K562 (cell line): ENCODE results near the gene LOXHD1. TPM values are rescaled to one million over a fixed set of nuclear protein-coding genes. Genes with fewer than 3 reads are reported as not detected.

Source experiments
- ATAC-seq: fragments of 200-7000 bp; cut with Tn5 transposase; 3 replicates; pipeline ENCODE4 v1.9.1; 2020; ENCODE audit warnings: moderate library complexity
- BruUV-seq: library from RNA; stranded (reverse); fragments of 400-500 nt; replicated peaks from 2 replicates; lab custom pipeline; 2021; lab: Mats Ljungman, UMichigan
- CTCF ChIA-PET: fragments of 300-600 bp; formaldehyde crosslinking; extraction: SDS; loops from one replicate; lab custom pipeline; 2021; ENCODE audit warnings: low intra/inter-chr PET ratio; lab: Yijun Ruan, JAX
- POLR2A ChIA-PET: fragments of 300-600, 350-650 bp; sonication (Branson Sonifier 250); formaldehyde crosslinking; extraction: SDS; loops from one replicate; lab custom pipeline; 2021; ENCODE audit warnings: antibody characterized with exemption, inconsistent platforms; lab: Yijun Ruan, JAX
- DNase-seq, 4 experiments: peaks; one replicate each; pipeline versions ENCODE4 v3.0.0 to v3.0.0-alpha.2; 2011 to 2018; ENCODE audit warnings: low spot score in 3 of 4, mixed read lengths in 3 of 4; ENCODE audit errors: extremely low read depth in 1 of 4
- FAIRE-seq: peaks from 2 replicates; lab custom pipeline; 2011; peaks lifted over from hg19 to GRCh38; lab: Jason Lieb, UNC
- H2AFZ ChIP-seq: 2 replicates; pipeline ENCODE4 v1.6.0; 2011; ENCODE audit warnings: low read depth, low read length, control low read depth, inconsistent platforms
- H3K27ac ChIP-seq: fragments of 200-600 bp; 3 replicates; pipeline ENCODE4 v1.8.0; 2011; ENCODE audit warnings: low read depth, mild to moderate bottlenecking, control low read depth, inconsistent platforms, low read length, moderate library complexity, mixed read lengths; ENCODE audit errors: extremely low read depth
- H3K27me3 ChIP-seq, 2 experiments: fragments of 300-600 bp in 1 of 2; 2 replicates in 1 of 2; 3 replicates in 1 of 2; pipeline versions ENCODE4 v1.6.0 to v1.8.0; 2011; ENCODE audit warnings: inconsistent platforms in 2 of 2, low read length in 2 of 2, mild to moderate bottlenecking in 1 of 2, mixed read lengths in 1 of 2, moderate library complexity in 1 of 2; ENCODE audit not compliant: control insufficient read depth in 2 of 2, insufficient read depth in 2 of 2
- H3K36me3 ChIP-seq: fragments of 300-600 bp; 3 replicates; pipeline ENCODE4 v1.8.0; 2011; ENCODE audit warnings: mild to moderate bottlenecking, low read length, inconsistent platforms; ENCODE audit not compliant: control insufficient read depth, insufficient read depth
- H3K4me1 ChIP-seq, 2 experiments: fragments of 200-600 bp in 1 of 2; replicated peaks in 1 of 2; 2 replicates in 1 of 2; 3 replicates in 1 of 2; pipeline versions ENCODE4 v1.5.1 to v1.8.0; 2011; ENCODE audit warnings: inconsistent platforms in 2 of 2, low read length in 2 of 2, mild to moderate bottlenecking in 1 of 2, mixed read lengths in 1 of 2, moderate library complexity in 1 of 2; ENCODE audit not compliant: control insufficient read depth in 2 of 2, insufficient read depth in 2 of 2
- H3K4me2 ChIP-seq: 2 replicates; pipeline ENCODE4 v1.6.1; 2011; ENCODE audit warnings: low read length, control low read depth, inconsistent platforms, mixed read lengths; ENCODE audit not compliant: insufficient read depth
- H3K4me3 ChIP-seq: fragments of 200-600 bp; sonication (generic), shearing (Covaris generic); 2 replicates; pipeline ENCODE4 v1.5.1; 2016; ENCODE audit warnings: control low read depth, inconsistent platforms
- H3K79me2 ChIP-seq: fragments of 200-600 bp; 3 replicates; pipeline ENCODE4 v1.8.0; 2011; ENCODE audit warnings: low read length, inconsistent platforms; ENCODE audit not compliant: control insufficient read depth, insufficient read depth
- H3K9ac ChIP-seq, 2 experiments: 2 replicates each; pipeline versions ENCODE4 v1.6.0 to v1.6.1; 2011; ENCODE audit warnings: low read depth in 2 of 2, low read length in 2 of 2, control low read depth in 1 of 2, inconsistent platforms in 1 of 2, mild to moderate bottlenecking in 1 of 2, mixed read lengths in 1 of 2; ENCODE audit not compliant: insufficient read depth in 1 of 2
- H3K9me1 ChIP-seq: one replicate; pipeline ENCODE4 v1.6.0; 2011; ENCODE audit warnings: inconsistent platforms, mild to moderate bottlenecking, low read length, moderate library complexity; ENCODE audit not compliant: control insufficient read depth, insufficient read depth
- H3K9me3 ChIP-seq: replicated peaks from 2 replicates; pipeline ENCODE4 v1.5.1; 2011; ENCODE audit warnings: low read depth, low read length, inconsistent platforms; ENCODE audit not compliant: control insufficient read depth, insufficient read depth
- H4K20me1 ChIP-seq: replicated peaks from 2 replicates; pipeline ENCODE4 v1.6.1; 2011; ENCODE audit warnings: low read length, inconsistent platforms, mixed read lengths; ENCODE audit not compliant: control insufficient read depth, insufficient read depth
- CEBPB ChIP-seq: fragments of 450-650 bp; IDR thresholded peaks from 2 replicates; pipeline ENCODE4 v1.6.1; 2016; ENCODE audit warnings: missing genetic modification characterization, missing compliant biosample characterization
- CEBPG ChIP-seq, 3 experiments: fragments of 200-800 bp in 1 of 3; sonication (Bioruptor generic) in 1 of 3; sonication (generic) in 1 of 3; formaldehyde crosslinking in 1 of 3; IDR thresholded peaks in 2 of 3; conservative IDR thresholded peaks in 1 of 3; 2 replicates each; pipeline versions ENCODE4 v1.6.1 to v1.8.0; 2016 to 2022; ENCODE audit warnings: missing compliant biosample characterization in 2 of 3, missing genetic modification characterization in 2 of 3, mild to moderate bottlenecking in 1 of 3, missing genetic modification reagents in 1 of 3
- EGR1 ChIP-seq: fragments of 450-650 bp; conservative IDR thresholded peaks from 2 replicates; pipeline ENCODE4 v1.6.1; 2017; ENCODE audit warnings: mild to moderate bottlenecking
- NFIC ChIP-seq: fragments of 450-650 bp; IDR thresholded peaks from 2 replicates; pipeline ENCODE4 v1.6.1; 2017; ENCODE audit warnings: mild to moderate bottlenecking, inconsistent platforms
- NFYB ChIP-seq: IDR thresholded peaks from 2 replicates; pipeline ENCODE4 v1.6.1; 2011; ENCODE audit warnings: mild to moderate bottlenecking, moderate library complexity; ENCODE audit not compliant: insufficient read length; ENCODE audit errors: extremely low read depth
- SPI1 ChIP-seq: IDR thresholded peaks from 2 replicates; pipeline ENCODE4 v1.6.1; 2011; ENCODE audit warnings: low read depth, low read length, control low read depth, borderline replicate concordance
- ZNF23 ChIP-seq: fragments of 250-450 bp; sonication (Bioruptor Pico); IDR thresholded peaks from 2 replicates; pipeline ENCODE4 v1.4.0; 2020; ENCODE audit warnings: mild to moderate bottlenecking
- ZNF766 ChIP-seq: fragments of 200-800 bp; sonication (Bioruptor generic); conservative IDR thresholded peaks from 2 replicates; pipeline ENCODE4 v1.6.1; 2016; ENCODE audit warnings: missing genetic modification characterization, missing compliant biosample characterization
- WGBS: fragments of 100-300 bp; shearing (Covaris generic); methylation state at CpG from one replicate; pipeline ENCODE4 v1.1.6; 2016; ENCODE audit warnings: low coverage, mixed read lengths; ENCODE audit not compliant: insufficient coverage; ENCODE audit errors: missing lambda C conversion rate; 5-methylcytosine and 5-hydroxymethylcytosine counted together
- in situ Hi-C: fragments of 300-500 bp; cut with MboI; formaldehyde crosslinking; loops from 4 replicates; pipeline ENCODE4 v1.15.0; 2018; ENCODE audit warnings: inconsistent platforms, mixed read lengths
- intact Hi-C: fragments of 100-400 bp; cut with micrococcal nuclease; formaldehyde crosslinking; loops from 2 replicates; pipeline ENCODE4 v1.14.2; 2022
- polyA plus RNA-seq, 8 experiments: library from polyadenylated mRNA; depleted of rRNA in 4 of 8; stranded (reverse) in 5 of 8; unstranded in 3 of 8; fragments of >200 nt; fragmentation: Nextera tagmentation in 2 of 8; fragmentation: Illumina TruSeq in 1 of 8; extraction: Ambion mirVana in 2 of 8; extraction: Trizol in 1 of 8; gene quantifications; 2 replicates each; pipeline versions ENCODE4 v1.2.1 to v1.2.3, GENCODE V29; 2011 to 2014; ENCODE audit warnings: inconsistent platforms in 1 of 8, missing spikeins in 1 of 8
- total RNA-seq, 7 experiments: library from RNA; depleted of rRNA in 6 of 7; stranded (reverse); fragments of >200 nt in 6 of 7; fragmentation: Illumina TruSeq in 2 of 7; extraction: Trizol in 2 of 7; gene quantifications; 2 replicates each; pipeline versions ENCODE4 v1.2.1 to v1.2.3, GENCODE V29; 2011 to 2021; ENCODE audit warnings: low replicate concordance in 1 of 7

The LOXHD1 gene
- total and polyA plus RNA-seq, 9 of the 15 experiments (the other 6 are each of a cell fraction or from before 2014, with no cell fraction given) = not detected

DNA sequence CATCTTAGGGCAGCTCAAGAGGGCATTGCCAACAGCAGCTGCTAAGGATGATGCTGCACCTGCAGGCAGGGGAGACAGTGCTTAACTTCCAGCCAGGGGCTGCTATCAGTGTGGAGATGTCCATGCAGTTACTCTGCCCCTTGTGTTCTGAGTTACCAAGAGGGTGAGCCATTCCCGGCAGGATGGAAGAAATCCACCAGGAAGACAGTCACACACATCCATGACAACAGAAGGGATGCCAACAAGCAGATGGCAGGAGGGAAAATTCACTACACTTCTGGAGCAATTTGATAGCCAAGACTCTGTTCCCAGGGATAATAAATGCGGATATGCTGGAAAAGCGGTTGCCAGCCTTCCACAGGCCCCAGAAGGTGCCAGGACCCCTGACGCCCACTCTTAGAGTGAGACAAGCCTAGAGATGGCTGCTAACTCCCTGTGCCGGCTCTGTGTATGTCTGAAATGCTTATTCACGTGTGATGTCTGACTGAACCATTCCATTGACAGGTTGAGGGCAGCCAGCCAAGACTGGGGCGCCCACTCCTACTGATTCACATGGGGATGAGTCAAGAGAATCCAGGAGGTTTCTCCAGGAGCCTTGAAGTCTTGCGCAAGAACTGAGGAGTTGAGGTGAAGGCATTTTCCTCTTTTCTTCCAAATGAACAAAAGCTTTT, 24.5 kb downstream of the LOXHD1 start:
- no peaks in the 10 kb centered on the region for H3K9me3 ChIP-seq
- H3K27me3 ChIP-seq = no peaks in the 10 kb centered on the region; a peak in 2 of 5 replicates
- no peak overlapping the region for H3K4me2 ChIP-seq
- H3K9ac ChIP-seq = no peak overlapping the region
- H3K36me3 ChIP-seq = no peaks in the 10 kb centered on the region
- FAIRE-seq = no peak
- no TSS peak for BruUV-seq
- no peaks in the 10 kb centered on the region for H3K79me2 ChIP-seq
- no peak overlapping the region for H3K4me3 ChIP-seq
- in situ Hi-C loops = no loop called here
- H2AFZ ChIP-seq = no peak overlapping the region
- ChIA-PET POLR2A (no interaction called here), CTCF (no interaction called here)
- no peaks in the 10 kb centered on the region for H4K20me1 ChIP-seq
- intact Hi-C loops = no loop called here
- 5% methylated on average over 7 of the region's 8 CpGs for WGBS
- H3K4me1 ChIP-seq = no peaks in the 10 kb centered on the region
- no peaks in the 10 kb centered on the region for H3K9me1 ChIP-seq
- no peak overlapping the region for H3K27ac ChIP-seq
- TF ChIP-seq ZNF23 (CRISPR knock-in tag) (no peak), CEBPG (CRISPR knock-in tag; IDR thresholded peaks at IDR 0.05) (no peak), CEBPG (tag; conservative IDR thresholded peaks at IDR 0.05 in 1 of 2, IDR thresholded peaks at IDR 0.05 in 1 of 2) (peak; percentile 83 to 92), EGR1 (0 out of 2 replicates have a peak, but pooled peaks have one; percentile 7), SPI1 (no peak), ZNF766 (peak; percentile 73; the same call in 1 of the 2 replicates), CEBPB (tag) (peak; percentile 86), NFIC (peak; percentile 52), NFYB (no peak)
- TF ChIP-seq, all 486 proteins: peak for 5
- DNase-seq (peak in 1 of 4 experiments; percentile 6), ATAC-seq (no peak)
